Activated CD8-positive, alpha-beta T cell treated with anti-CD3 and anti-CD28 coated beads for 36 hours (primary cell): ENCODE results near the gene ASPSCR1. TPM values are rescaled to one million over a fixed set of nuclear protein-coding genes. Genes with fewer than 3 reads are reported as not detected.

Experiments used
- ATAC-seq: fragments of 200-7000 bp; cut with Tn5 transposase; one replicate; pipeline ENCODE4 v1.10.0; 2021; ENCODE audit warnings: mild to moderate bottlenecking, moderate library complexity
- CTCF ChIA-PET: fragments of 350-600 bp; sonication (Branson Sonifier 250); formaldehyde crosslinking; loops from one replicate; lab custom pipeline; 2021; ENCODE audit warnings: antibody characterized with exemption; lab: Charles Lee
- POLR2A ChIA-PET: fragments of 350-600 bp; sonication (Branson Sonifier 250); formaldehyde crosslinking; loops from one replicate; lab custom pipeline; 2021; ENCODE audit warnings: antibody characterized with exemption; lab: Charles Lee
- DNase-seq: peaks from one replicate; pipeline ENCODE4 v3.0.0-alpha.2; 2020
- H3K27ac Mint-ChIP-seq: one replicate; pipeline ENCODE4 v1.8.0; 2021; ENCODE audit warnings: mild to moderate bottlenecking, mixed read lengths
- H3K27me3 Mint-ChIP-seq: one replicate; pipeline ENCODE4 v1.8.0; 2021; ENCODE audit warnings: mixed read lengths
- H3K36me3 Mint-ChIP-seq: one replicate; pipeline ENCODE4 v1.8.0; 2021; ENCODE audit warnings: low read depth, mixed read lengths
- H3K4me1 Mint-ChIP-seq: one replicate; pipeline ENCODE4 v1.8.0; 2021; ENCODE audit warnings: low read depth, mixed read lengths
- H3K4me3 Mint-ChIP-seq: one replicate; pipeline ENCODE4 v1.8.0; 2021; ENCODE audit warnings: mild to moderate bottlenecking, moderate library complexity, mixed read lengths
- H3K9me3 Mint-ChIP-seq: one replicate; pipeline ENCODE4 v1.8.0; 2021; ENCODE audit warnings: mixed read lengths
- intact Hi-C: fragments of 100-400 bp; cut with micrococcal nuclease; formaldehyde crosslinking; loops from one replicate; pipeline ENCODE4 v1.10.0; 2022
- total RNA-seq, 2 experiments: library from RNA; stranded (reverse); gene quantifications; one replicate each; pipeline ENCODE4 v1.2.3, GENCODE V29; 2021
- TF ChIP-seq, protein P1 (sequence below): fragments of 200-600 bp; IDR thresholded peaks from one replicate; pipeline ENCODE4 v1.8.0; 2022; ENCODE audit warnings: antibody characterized with exemption, mild to moderate bottlenecking

ASPSCR1 gene
- total RNA-seq, 2 experiments from 2014 or later = 18.7 to 24.5 TPM

DNA sequence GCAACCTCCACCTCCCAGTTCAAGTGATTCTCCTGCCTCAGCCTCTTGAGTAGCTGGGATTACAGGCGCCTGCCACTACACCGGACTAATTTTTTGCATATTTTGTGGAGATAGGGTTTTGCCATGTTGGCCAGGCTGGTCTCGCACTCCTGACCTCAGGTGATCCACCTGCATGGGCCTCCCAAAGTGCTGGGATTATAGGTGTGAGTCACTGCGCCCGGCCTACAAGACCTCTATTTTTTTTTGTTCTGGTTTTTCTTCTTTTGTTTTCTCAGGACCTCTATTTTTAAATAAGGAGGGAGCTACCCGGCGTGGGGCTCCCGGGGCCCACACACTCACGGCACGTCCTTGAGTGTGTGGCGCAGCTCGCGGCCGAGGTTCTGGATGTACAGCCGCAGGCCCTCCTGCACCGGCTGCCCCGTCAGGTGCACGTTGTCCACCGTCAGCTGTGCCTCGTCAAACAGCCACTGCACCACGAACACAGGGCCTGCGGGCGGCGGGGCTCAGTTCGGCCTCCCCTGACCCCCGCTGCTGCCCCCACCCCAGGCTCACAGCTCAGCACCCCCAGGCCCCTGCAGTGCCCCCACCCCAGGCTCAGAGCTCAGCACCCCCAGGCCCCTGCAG is 22.3 kb upstream of the ASPSCR1 start:
- Mint-ChIP-seq H3K27me3 (peaks cover 14% of the 10 kb centered on the region), H3K9me3 (no peaks in the 10 kb centered on the region), H3K36me3 (no peaks in the 10 kb centered on the region), H3K27ac (no peak overlapping the region), H3K4me3 (no peak overlapping the region), H3K4me1 (no peaks in the 10 kb centered on the region)
- no peak for ATAC-seq
- POLR2A ChIA-PET = no interaction called here
- intact Hi-C loops = loop anchor here (5.0 kb wide), 1 partner anchor 67 kb away; the partner anchor contains the start of genes CENPX and LRRC45
- no peak for DNase-seq
- TF ChIP-seq, protein P1, sequence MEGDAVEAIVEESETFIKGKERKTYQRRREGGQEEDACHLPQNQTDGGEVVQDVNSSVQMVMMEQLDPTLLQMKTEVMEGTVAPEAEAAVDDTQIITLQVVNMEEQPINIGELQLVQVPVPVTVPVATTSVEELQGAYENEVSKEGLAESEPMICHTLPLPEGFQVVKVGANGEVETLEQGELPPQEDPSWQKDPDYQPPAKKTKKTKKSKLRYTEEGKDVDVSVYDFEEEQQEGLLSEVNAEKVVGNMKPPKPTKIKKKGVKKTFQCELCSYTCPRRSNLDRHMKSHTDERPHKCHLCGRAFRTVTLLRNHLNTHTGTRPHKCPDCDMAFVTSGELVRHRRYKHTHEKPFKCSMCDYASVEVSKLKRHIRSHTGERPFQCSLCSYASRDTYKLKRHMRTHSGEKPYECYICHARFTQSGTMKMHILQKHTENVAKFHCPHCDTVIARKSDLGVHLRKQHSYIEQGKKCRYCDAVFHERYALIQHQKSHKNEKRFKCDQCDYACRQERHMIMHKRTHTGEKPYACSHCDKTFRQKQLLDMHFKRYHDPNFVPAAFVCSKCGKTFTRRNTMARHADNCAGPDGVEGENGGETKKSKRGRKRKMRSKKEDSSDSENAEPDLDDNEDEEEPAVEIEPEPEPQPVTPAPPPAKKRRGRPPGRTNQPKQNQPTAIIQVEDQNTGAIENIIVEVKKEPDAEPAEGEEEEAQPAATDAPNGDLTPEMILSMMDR = no peak
- CTCF ChIA-PET = interaction anchor here (0.7 to 1.1 kb wide), 4 partner anchors 29 to 89 kb away, joined by 3 to 5 read pairs (median 3); no protein-coding TSS in a partner anchor

DNA sequence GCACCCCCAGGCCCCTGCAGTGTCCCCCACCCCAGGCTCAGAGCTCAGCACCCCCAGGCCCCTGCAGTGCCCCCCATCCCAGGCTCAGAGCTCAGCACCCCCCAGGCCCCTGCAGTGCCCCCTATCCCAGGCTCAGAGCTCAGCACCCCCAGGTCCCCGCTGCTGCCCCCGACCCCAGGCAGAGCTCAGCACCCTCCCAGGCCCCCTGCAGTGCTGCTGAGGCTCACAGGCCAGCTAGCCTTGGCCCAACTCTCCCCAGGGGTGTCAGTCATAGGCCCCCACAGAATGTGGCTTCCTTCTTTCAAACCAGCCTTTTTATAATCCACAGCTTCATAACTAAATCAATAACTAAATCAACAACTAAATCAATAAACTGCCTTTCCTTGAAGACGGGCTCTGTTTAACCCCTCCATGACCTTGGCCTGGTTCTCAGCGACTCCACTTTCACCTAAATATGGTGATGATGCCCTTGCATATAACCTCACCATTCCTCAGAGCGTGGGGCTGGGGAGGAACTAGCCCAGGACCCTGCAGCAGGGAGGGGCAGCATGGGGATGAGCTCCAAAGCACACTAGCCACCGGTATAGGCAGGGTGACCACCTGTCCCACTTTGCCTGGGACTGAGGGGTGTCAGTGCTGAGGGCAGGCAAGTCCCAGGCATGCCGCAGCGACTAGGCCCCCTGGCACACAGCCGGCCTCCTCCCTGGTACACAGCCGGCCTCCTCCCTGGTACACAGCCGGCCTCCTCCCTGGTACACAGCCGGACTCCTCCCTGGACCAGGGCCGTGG is 21.5 kb upstream of the ASPSCR1 start:
- Mint-ChIP-seq H3K36me3 (no peaks in the 10 kb centered on the region), H3K4me1 (no peaks in the 10 kb centered on the region), H3K27me3 (peaks cover 14% of the 10 kb centered on the region), H3K27ac (no peak overlapping the region), H3K9me3 (no peaks in the 10 kb centered on the region), H3K4me3 (no peak overlapping the region)
- TF ChIP-seq, protein P1 = no peak
- intact Hi-C loops = loop anchor here (5.0 kb wide), 1 partner anchor 66 kb away; the partner anchor contains the start of genes CENPX and LRRC45
- POLR2A ChIA-PET = no interaction called here
- CTCF ChIA-PET = interaction anchor here (0.7 to 1.1 kb wide), 2 partner anchors 64 to 65 kb away, joined by 3 to 5 read pairs; no protein-coding TSS in a partner anchor
- DNase-seq = no peak
- ATAC-seq = no peak

DNA sequence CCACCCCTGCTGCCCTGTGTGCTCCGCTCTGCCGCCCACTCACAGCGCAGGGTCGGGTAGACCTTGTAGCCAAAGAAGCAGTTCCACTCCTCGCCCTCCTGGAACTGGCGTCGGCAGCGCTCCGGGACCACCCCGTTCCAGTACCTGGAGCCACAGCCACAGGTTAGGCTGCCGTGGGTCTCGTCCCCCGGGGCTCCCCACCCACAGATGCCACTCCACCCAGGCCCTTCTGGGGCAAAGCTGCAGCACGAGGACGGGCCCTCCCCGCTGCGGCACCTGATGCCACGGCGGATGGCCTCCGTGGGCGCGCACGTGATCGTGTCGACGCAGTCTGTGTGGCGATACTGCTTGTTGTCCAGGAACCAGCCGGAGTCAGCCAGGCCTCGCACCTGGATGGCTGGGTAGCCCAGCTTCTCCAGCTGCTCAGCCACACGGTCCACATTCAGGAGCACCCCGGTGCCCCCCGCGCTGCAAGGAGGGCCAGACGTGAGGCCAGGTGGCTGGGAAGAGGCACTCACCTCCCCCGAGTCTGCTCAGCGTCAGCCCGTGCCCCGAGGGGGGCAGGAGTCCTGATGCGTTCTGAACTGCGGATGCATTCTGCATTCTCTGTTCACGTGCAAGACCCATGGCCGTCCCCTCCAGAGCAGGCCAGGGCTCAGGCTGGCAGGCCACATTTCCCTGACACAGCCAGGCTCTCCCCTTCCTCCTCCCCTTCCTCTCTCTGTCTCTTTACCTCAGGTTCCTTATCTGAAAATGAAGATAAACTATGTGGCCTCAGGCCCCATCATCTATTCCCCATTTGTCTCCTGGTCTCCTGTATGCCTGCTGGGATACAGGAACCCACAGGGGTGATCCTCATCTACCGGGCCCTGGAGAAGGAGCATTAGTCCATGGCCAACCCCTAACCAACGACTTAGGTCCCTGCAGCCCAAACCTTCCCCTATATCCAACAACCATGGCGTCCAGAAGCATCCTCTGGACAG is 20.5 kb upstream of the ASPSCR1 start:
- TF ChIP-seq, protein P1 = no peak
- POLR2A ChIA-PET = no interaction called here
- DNase-seq = no peak
- H3K36me3 Mint-ChIP-seq = no peaks in the 10 kb centered on the region
- CTCF ChIA-PET = interaction anchor here (1.0 kb wide), 1 partner anchor 11 kb away, joined by 3 read pairs; no protein-coding TSS in a partner anchor
- peaks cover 14% of the 10 kb centered on the region for H3K27me3 Mint-ChIP-seq
- no peaks in the 10 kb centered on the region for H3K4me1 Mint-ChIP-seq
- no peak overlapping the region for H3K27ac Mint-ChIP-seq
- intact Hi-C loops = loop anchor here (5.0 kb wide), 1 partner anchor 65 kb away; the partner anchor contains the start of genes CENPX and LRRC45
- H3K9me3 Mint-ChIP-seq = no peaks in the 10 kb centered on the region
- no peak for ATAC-seq
- H3K4me3 Mint-ChIP-seq = no peak overlapping the region

DNA sequence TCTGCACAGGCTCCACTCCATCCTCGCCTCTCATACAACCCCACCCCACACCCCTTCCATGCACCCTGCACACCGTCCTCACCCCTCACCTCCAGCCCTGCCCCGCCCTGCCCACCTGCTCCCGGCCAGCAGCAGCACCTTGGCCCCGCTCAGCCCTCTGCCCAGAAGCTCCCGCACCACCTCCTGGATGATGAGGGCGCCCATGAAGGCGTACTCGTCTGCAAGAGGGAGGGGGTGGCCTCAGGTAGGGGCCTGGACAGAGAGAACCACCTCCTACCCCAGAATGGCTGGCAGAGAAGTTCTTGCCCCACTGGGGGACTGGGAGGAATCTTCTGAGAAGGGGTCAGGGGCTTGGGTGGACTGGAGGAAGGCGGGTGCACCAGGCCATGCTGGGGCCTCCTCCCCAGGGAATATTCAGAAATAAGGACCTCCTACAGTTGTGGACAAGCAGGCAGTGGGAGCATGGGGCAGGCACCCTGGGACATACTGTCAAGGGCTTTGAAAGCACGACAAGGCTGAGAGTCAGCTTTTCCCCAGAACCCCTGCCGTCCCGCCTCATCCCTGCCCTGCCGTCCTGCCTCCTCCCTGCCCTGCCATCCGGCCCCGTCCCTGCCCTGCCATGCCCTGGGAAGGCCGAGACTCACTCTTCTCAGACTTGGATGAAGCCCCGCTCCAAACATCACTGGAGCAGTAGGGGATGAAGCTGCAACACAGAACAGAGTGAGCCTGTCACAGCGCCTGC is 19.6 kb upstream of the ASPSCR1 start:
- Mint-ChIP-seq H3K4me3 (no peak overlapping the region), H3K27me3 (peaks cover 21% of the 10 kb centered on the region), H3K27ac (no peak overlapping the region), H3K9me3 (no peaks in the 10 kb centered on the region), H3K36me3 (no peaks in the 10 kb centered on the region), H3K4me1 (no peaks in the 10 kb centered on the region)
- intact Hi-C loops = loop anchor here (5.0 kb wide), 1 partner anchor 64 kb away; the partner anchor contains the start of genes CENPX and LRRC45
- no peak for DNase-seq
- TF ChIP-seq, protein P1 = no peak
- ChIA-PET POLR2A (interaction anchor here (1.2 kb wide), 1 partner anchor 9 kb away, joined by 3 read pairs; no protein-coding TSS in a partner anchor), CTCF (interaction anchor here (1.0 kb wide), 1 partner anchor 10 kb away, joined by 3 read pairs; no protein-coding TSS in a partner anchor)
- ATAC-seq = no peak
